Bronchial epithelial cell (primary cell): Measurements from ENCODE around the gene CSPG5. TPM values are rescaled to one million over a fixed set of nuclear protein-coding genes. Genes with fewer than 3 reads are reported as not detected.

Experiments
- DNase-seq: peaks from one replicate; pipeline ENCODE4 v3.0.0-alpha.2; 2010; ENCODE audit warnings: low read depth
- FAIRE-seq: peaks from 2 replicates; lab custom pipeline; 2011; peaks lifted over from hg19 to GRCh38; lab: Jason Lieb, UNC
- H3K27me3 ChIP-seq: 2 replicates; pipeline ENCODE4 v1.5.1; 2011; ENCODE audit warnings: low read length; ENCODE audit not compliant: control insufficient read depth, insufficient read depth
- H3K36me3 ChIP-seq: 2 replicates; pipeline ENCODE4 v1.5.1; 2011; ENCODE audit warnings: low read length; ENCODE audit not compliant: control insufficient read depth, insufficient read depth
- H3K4me3 ChIP-seq: 2 replicates; pipeline ENCODE4 v1.5.1; 2011; ENCODE audit warnings: mild to moderate bottlenecking, low read depth, low read length, control low read depth
- total RNA-seq: library from RNA; depleted of rRNA; stranded (reverse); fragments of >200 nt; gene quantifications from 2 replicates; pipeline ENCODE4 v1.2.1, GENCODE V29; 2014
- TF ChIP-seq, protein P1 (sequence below): IDR thresholded peaks from 2 replicates; pipeline ENCODE4 v1.5.1; 2011; ENCODE audit warnings: mild to moderate bottlenecking, moderate library complexity, low read length, control low read depth, inconsistent platforms; ENCODE audit not compliant: insufficient read depth, severe bottlenecking

The CSPG5 gene, protein sequence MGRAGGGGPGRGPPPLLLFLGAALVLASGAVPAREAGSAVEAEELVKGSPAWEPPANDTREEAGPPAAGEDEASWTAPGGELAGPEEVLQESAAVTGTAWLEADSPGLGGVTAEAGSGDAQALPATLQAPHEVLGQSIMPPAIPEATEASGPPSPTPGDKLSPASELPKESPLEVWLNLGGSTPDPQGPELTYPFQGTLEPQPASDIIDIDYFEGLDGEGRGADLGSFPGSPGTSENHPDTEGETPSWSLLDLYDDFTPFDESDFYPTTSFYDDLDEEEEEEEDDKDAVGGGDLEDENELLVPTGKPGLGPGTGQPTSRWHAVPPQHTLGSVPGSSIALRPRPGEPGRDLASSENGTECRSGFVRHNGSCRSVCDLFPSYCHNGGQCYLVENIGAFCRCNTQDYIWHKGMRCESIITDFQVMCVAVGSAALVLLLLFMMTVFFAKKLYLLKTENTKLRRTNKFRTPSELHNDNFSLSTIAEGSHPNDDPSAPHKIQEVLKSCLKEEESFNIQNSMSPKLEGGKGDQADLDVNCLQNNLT
- total RNA-seq: 0.26 and 0.90 TPM in 2 replicates

DNA sequence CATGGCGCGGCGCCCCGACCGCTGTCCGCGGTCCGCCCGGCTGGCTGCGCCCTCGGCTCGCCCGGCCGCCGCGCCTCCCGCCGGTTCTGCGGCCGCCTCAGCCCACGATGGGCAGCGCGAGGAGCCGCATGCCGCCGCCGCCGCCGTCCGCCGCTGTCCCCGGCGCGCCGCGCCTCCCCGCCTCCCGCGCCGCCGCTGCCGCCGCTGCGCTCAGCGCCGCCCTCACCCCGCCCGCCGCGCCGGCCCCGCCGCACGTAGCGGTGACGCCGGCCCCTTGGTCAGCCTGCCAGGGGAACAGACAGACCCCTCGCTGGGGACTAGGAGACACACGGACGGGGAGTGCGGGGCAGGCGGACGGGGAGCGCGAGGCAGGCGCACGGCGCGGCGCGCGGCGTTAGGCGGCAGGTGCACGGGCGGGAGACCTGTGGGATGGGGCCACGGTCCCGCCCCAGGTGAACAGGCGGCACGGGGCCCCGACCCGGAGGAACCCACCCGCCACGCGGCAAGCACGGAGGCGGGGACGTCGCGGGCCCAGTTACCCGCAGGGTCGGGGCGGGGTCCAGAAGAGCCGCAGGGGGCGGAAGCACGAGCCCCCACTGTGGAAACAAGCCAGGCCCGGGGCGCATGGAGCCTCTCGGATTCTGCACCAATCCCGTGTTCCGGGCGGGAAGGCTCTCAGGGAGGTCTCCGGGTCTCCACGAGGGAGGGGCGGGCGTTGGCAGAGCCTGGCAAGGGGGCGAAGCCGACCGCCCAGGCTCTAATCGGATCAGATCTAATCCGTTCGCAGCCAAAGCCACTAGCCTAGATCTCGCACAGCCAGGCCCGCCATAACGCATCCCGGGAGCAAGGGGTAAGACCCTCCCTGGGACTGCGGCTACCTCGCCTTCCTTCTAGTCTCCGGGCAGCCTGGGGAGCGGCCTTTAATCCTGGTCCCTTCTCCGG lies at the start of gene CSPG5:
Gene CSPG5, minus strand, starts transcription at position 175 of the 942 bp plus-strand sequence. Its CDS starts 172 bp downstream, at position 3.
- no peak for DNase-seq
- TF ChIP-seq, protein P1, sequence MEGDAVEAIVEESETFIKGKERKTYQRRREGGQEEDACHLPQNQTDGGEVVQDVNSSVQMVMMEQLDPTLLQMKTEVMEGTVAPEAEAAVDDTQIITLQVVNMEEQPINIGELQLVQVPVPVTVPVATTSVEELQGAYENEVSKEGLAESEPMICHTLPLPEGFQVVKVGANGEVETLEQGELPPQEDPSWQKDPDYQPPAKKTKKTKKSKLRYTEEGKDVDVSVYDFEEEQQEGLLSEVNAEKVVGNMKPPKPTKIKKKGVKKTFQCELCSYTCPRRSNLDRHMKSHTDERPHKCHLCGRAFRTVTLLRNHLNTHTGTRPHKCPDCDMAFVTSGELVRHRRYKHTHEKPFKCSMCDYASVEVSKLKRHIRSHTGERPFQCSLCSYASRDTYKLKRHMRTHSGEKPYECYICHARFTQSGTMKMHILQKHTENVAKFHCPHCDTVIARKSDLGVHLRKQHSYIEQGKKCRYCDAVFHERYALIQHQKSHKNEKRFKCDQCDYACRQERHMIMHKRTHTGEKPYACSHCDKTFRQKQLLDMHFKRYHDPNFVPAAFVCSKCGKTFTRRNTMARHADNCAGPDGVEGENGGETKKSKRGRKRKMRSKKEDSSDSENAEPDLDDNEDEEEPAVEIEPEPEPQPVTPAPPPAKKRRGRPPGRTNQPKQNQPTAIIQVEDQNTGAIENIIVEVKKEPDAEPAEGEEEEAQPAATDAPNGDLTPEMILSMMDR: no peak
- Histone ChIP-seq H3K4me3 (peak within 1 kb of the TSS; percentile 45), H3K36me3 (no peaks in the 10 kb centered on the region), H3K27me3 (peaks cover 17% of the 10 kb centered on the region)
- FAIRE-seq: no peak

DNA sequence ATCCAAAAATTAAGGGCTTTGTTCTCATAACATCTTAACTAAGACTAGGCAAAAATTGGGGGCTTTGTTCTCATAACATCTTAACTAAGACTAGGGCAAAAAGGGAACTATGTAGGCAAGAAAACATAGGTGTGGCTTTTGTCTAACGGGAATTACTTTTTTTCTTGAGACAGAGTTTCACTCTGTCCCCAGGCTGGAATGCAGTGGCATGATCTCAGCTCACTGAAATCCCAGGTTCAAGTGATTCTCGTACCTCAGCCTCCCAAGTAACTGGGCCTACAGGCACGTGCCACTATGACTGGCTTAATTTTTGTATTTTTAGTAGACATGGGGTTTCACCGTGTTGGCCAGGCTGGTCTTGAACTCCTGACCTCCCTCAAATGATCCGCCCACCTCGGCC lies 49.8 kb upstream of the CSPG5 start:
- FAIRE-seq (no peak), DNase-seq (no peak)
- Histone ChIP-seq H3K36me3 (peaks cover 7% of the 10 kb centered on the region), H3K4me3 (no peak overlapping the region), H3K27me3 (no peaks in the 10 kb centered on the region)
- TF ChIP-seq, protein P1: no peak

DNA sequence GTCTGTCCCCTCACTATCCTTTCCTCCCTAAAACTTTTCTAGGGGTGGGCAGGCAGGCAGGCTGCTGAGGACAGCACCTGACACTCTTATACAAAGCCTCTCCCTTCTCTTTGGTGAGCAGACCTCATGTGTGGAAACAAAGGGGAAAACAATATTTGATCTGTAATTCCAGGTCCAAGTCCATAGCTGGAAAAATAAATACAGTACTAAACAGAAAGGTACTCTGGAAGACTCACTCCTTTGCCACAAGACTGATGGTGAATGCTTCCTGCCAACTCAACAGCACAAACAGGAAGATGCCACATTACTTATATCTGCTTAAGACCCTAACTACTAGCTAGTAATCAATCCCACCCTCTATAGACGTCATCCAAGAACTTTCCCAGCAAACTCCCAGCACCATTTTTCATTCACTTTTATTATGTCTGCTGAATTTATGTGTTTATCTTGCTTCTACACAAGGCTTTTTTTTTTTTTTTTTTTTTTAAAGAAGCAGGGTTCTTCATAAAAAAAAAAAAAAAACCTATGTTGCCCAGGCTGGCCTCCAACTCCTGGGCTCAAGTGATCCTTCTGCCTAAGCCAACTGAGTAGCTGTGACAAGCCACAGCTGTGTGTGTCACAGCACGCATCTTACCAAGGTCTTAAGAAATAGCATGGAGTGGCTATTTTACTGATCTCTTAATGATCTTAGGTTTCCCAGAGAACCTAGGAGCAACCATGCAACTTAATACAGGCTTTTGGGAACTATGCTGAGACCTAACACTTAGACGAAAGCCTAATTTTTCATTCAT lies 44.2 kb upstream of the CSPG5 start:
- Histone ChIP-seq H3K4me3 (no peak overlapping the region), H3K27me3 (no peaks in the 10 kb centered on the region), H3K36me3 (peaks cover 8% of the 10 kb centered on the region)
- TF ChIP-seq, protein P1: no peak
- no peak for FAIRE-seq
- no peak for DNase-seq

DNA sequence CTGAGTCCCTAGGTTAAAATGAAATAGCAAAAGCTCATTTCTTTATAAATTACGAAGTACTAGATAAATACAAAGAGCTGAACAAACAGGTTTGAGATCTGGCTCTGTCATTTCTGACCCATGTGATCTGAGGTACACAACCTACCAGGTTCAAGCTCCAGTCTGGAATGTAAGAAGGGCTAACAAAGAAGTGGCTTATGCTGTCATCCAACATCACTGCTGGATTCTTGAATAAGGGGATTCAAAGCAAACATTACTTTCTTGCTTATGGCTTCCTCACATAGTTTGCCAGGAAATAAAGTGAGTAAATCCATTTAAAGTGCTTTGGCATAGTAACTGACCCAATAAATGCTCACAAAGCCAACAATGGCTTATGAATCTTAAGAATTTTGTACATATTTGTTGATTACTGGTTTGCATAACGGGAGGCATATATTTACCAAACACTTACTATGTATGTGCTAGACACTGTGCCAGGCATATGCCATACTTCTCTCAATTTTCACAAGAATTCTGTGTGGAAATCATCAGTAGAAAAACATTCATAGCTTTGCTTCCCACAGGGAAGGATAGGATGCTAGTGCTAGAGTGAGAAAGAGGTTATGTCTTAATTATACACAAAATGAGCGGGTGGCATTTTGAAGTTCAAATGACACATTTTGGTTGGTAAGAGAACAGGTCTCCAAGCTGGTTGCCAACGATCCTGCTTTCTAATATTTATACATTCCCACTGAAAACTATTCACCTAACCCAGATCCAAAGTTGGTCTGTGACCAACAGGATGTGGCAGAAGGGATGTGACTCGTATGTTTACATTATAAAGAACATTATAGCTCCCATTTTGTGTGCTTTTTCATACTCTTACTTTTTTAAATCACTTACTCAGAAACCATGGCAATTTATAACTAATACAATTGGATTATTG lies 38.7 kb upstream of the CSPG5 start:
- Histone ChIP-seq H3K4me3 (no peak overlapping the region), H3K27me3 (no peaks in the 10 kb centered on the region), H3K36me3 (peaks cover 4% of the 10 kb centered on the region)
- TF ChIP-seq, protein P1: no peak
- DNase-seq: peak; percentile 4
- no peak for FAIRE-seq

DNA sequence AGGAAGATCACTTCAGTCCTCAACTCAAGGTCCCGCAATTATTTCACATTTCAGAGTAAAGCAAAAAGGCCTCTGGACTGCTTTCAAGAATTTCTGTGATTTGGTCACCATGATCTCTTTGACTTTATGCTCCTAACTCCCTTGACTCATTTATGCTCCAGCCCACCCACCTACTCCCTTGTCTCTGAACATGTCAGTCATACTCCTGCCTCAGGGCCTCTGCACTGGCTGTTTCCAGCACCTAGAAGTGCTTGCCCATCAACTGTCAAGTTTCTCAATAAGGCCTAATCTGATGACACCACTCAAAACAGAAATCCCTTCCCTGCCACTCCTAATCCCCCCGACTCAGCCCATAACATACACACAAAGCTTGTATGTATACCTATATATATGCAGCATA lies 36.1 kb upstream of the CSPG5 start:
- no peaks in the 10 kb centered on the region for H3K27me3 ChIP-seq
- TF ChIP-seq, protein P1: no peak
- no peak overlapping the region for H3K4me3 ChIP-seq
- no peak for DNase-seq
- no peak for FAIRE-seq
- H3K36me3 ChIP-seq: peaks cover 9% of the 10 kb centered on the region
